HG03025 (cell line): ENCODE data around the gene SYTL5.

Experiments used
- ATAC-seq: cut with Tn5 transposase; IDR thresholded peaks from one replicate; pipeline ENCODE4 v1.9.1; 2021; ENCODE audit warnings: mild to moderate bottlenecking, moderate library complexity; ENCODE audit not compliant: unreplicated experiment, low FRiP score

The SYTL5 gene

DNA sequence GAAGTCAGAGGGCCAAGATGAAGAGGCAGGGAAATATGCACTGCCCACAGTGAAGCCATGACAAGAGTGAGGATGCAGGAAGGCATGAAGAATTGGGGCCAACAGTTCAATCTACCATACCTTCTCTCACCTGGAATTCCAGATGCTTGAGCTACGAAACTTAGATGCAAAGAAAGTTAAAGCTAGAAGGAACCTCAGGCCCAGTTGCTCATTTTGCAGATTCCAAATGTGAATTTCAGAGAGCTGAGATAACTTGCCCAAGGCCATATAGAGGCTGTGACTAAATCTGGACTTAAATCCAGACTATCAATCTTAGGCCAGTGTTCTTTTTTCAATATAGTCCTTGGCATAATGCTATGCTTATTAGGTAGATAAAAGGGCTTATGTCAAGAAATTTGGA, 121.6 kb downstream of the SYTL5 start:
- ATAC-seq = no peak

DNA sequence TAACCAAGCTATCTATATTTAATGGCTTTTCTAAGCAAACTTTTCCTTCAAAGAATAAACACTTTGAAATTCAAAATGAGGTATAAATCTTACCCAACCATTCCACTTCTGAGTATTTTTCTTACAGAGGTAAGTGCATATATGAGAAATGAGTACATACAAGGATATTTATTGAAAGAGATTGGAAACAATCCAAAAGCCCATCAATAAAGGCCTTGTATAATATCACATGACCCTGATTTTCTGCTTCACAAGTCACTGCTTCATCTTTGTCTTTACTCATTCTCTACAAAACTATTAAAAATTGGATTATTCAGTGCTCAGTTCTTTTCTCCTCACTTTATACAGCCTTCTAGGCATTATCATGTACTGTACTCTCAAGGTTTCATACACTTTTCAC, 123.0 kb downstream of the SYTL5 start:
- no peak for ATAC-seq

DNA sequence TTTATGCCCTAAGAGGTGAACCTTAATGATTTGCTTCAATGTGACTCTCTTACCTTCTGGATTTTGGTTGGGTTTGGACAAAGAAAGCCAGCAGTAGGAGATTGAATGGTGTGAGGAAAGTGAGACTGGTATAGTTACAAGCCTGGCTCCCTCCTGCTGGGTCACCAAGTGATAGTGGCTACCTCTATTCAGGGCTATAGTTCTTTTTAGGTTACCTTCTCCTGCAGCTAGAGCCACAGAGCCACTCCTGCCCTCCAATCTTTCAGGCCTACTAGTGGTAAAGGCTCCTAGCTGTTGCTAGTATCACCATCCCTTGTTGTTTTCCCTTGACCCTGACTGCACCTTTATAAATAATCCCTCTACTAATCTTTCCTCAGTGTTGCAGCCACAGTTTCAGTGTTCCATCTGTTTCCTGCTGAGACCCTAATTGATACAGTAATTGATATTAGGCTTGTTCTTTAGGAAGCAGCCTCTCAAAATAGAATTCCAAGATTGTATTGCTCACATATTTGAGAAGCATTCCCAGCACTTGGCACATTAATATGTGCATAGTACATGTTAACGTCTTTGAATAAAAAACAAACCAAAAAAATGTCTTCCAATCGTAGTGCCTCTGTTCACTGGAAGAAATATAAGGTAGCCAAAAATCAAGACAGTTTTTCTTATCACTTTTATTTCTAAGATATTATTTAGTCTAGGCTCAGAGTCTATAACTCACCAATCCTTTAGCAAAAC, 132.0 kb downstream of the SYTL5 start:
- ATAC-seq = no peak

DNA sequence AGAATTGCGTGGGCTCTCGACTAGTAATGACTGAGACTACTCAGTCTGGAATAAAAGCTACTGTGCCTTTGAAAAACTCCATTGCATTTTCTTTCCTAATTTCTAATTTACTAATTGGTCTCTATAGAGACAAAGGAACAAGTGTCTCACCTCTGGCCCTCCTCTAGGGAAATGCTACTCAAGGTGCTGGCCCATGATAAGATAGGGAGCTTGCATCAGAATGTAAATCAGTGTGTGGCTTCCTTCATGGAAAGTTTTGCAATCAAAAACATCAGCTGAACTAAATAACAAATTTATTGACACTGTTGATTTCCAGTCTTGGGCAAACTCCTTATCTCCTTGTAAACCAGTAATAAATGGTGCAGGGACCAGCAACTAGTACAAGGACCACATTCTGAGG, 132.5 kb downstream of the SYTL5 start:
- no peak for ATAC-seq

DNA sequence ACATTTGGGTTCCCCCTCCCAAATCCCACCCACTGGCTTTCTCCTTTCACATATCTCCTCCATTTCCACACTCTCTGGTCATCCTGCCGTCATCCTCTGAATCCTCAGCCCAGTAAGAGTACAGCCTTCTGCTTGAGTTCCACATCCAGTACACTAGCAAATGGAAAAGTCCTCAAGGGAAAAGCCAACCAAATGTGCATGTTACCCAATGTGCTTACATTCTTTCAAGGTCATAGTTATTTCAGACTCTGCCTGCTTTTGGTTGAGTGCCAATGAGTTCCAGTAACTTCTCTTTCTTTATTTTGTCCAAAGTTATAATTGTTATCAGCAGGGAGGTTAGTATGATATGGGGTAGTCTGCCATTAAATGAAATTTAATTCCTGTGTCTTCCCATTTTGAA, 136.3 kb downstream of the SYTL5 start:
- no peak for ATAC-seq

DNA sequence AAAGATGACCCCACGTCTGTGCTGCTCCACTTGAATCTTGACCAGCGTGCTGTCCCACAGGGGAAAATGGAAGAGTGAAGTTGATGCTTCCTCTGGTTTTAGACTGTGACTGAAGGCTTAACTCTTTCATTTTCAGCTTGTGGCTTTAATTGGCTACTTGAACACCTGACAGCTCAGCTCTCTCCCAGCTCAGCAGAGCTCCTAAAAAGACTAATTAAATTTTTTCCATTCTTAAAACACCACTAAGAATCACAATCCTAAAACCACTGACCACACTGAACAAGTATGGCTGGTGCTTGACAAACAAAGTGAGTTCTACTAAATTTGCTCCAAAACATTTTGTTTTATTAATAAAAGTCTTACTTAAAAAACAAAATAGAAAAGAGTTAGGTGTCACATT, 142.7 kb downstream of the SYTL5 start:
- no peak for ATAC-seq

DNA sequence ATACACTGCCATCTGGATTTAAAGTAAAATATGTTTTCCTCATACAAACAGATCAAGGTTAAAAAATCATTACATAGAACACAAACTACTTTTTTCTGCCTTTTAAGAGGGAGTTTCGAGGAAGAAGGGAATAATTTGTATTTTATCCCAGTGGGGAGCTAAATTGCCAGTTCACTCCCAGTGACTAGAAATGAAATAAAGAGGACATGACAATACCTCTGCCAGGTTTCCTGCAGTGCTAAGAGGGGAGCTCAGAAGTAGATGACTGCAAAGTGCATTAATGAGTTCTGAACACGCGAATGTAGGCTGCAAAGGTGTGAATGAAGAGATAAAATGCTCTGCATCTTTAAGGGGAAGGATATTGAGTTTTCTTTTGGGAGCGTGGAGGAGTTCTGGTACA, 144.6 kb downstream of the SYTL5 start:
- ATAC-seq = no peak

DNA sequence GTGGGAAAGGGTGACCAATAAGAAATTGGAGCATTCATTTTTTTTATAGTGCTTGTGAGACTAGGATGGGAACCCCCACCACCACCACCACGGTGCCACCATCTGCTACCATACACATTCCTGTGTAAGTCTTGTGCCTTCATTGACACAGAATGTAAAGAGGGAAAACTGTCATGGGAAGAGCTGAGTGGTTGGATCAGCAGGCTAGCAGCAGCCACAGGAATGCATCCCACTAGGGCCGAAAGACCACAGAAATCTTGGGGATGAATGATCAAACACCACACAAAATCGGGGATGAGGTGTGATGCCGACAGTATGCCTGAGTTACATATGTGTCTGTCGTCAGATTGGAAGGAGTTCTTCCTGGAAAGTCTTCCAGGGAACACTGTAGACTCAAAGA, 145.1 kb downstream of the SYTL5 start:
- ATAC-seq = no peak

DNA sequence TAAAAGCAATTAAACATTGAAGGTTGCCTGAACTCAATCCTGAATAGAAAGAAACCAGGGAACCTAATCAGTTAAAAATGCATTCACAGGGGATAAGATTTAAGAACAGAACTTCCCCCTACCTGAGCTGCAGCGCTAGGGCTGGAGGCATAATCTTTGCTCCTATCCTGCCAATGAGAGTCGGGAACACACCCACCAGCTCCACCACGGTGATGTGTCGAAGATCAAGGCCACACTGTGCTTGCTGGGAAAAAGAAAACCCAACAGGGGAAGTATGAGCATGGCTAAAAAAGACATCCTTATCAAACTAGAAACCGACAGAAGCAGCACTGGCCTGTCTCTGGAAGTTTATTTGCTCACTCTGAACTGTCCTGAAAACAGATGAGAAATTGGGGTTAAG, 148.0 kb downstream of the SYTL5 start:
- no peak for ATAC-seq

DNA sequence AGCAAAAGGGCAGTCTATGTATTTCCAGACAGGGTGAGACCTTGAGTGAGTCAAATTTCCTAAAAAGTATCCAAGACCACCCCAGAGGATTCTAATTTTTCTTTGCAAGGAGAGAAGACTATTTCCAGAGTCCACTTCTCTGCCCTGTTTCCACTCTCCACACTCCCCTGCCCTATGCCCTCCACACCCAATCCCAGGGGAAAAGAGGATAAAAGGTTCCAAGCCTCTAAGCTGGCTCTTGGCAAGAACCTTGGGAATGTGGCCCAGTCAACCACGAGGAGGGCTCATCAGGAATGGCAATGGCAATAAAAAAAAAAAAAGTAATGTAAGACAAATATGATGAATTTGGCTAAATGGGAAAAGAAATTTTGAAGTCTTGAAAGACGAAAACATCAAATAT, 148.5 kb downstream of the SYTL5 start:
- ATAC-seq = no peak

DNA sequence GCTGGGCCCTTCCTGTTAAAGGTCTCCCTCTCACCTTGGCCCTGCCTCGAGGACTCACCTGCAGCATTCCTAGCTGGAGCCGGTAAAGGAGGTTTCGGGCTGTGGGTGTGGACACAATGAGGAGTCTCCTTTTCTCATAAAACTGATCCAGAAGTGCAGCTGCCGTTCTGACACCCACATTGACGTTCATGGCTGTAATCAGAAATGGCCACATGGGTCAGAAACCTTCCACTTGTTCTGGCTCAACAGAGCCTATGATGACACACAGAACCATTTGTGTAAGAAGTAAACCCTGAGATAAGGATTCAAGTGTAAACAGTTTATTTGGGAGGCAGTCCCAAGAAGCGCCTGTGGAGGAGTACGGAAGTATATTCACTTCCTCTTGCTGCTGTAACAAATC, 150.5 kb downstream of the SYTL5 start:
- ATAC-seq = no peak

DNA sequence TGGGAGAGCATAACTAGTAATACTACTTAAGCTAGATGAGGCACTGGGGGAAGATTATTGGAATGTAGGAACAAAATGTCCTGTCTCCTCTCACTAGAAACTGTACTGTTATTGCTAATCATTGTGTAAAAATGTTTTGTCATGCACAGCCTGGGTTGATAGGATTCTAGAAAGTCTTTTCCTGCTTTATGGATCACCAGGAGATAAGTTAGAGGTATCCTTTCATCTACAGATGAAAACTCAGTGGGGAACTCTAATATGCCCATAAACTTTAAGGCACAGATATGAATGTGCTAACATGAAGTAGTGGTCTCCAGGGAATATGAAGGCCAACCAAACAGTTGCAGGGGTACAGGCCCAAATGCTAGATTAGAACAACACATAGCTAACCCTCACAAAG, 156.8 kb downstream of the SYTL5 start:
- ATAC-seq = no peak

DNA sequence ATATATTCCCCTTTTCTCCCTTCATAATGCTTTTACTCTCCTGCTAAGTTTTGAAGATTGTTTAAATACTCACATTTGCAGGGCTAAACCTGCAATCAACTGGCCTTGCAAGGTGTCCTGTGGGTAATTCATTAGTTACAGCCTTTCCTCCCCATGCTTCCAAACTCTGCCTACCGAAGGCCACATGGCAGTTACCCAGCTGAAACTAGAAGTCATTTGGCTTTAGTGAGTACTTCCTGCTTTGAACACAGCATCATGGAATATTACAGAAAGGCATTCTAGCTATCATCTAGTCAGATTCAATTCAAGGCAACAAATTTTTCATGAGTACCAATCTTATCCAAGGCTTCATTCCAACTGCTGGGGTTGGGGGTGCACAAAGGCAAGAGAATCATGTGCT, 158.7 kb downstream of the SYTL5 start:
- no peak for ATAC-seq

DNA sequence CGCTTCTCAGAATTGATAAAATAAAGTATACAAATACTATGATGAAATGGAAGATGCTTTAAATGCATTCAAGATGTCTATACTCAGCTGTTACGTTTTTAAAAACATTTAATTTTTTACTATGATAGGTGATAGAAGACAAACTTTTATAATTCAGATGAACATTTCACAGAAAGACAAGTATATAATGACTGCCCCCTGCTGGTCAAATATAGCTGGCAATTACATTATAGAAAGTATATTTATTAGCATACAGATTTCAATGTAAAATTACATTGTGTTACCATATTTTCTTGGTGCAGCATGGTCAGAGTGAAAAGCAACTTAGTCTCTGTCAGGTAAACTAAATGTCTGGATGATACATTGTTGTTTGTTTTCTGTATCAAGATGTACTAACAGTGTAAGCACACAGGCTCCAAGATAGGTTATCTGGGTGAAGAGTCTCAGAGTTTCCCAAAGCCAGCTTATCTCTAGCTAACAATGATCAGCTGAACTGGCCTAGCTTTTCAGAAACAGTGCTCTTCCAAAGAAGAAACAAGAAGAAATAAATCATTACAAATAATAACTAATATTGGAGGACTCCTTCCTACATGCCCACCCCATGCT, 160.2 kb downstream of the SYTL5 start:
- ATAC-seq = no peak

DNA sequence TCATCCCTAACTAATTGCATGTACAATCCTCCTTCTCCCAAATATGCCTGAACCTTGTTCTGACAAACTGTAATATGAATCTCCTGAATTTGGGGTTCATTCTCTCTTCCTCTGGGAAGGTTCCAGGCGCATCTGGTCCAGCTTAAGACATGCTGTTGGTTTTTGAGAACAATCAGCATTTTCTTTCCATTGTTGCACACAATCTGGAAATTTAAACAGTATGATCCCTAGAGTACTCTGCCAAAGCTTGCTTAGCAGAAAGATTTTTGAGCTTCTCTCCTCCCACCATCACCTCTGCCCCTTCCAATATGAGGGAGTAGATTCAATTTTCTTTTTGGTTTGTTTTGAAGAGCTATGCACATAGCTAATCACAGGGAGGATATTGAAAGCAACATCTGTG, 164.2 kb downstream of the SYTL5 start:
- no peak for ATAC-seq

DNA sequence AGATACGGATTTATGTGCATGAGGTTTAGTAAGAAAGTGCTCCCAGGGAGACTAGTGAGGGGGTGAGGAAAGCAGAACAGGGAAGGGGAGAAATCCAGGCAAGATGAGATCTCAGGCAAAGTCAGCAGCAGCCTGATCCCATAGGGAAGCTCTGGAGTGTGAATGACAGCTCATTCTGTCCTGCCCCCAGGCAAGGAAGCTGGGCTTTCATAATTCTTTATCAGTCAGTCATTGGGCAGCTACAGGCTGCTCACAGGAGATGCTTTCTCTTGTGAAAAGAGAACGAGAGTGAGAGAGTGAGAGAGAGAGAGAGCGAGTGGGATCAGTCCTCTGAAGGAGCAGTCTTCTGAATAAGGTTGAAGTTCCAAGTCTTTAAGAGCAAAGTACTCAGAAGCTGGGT, 166.2 kb downstream of the SYTL5 start:
- no peak for ATAC-seq

DNA sequence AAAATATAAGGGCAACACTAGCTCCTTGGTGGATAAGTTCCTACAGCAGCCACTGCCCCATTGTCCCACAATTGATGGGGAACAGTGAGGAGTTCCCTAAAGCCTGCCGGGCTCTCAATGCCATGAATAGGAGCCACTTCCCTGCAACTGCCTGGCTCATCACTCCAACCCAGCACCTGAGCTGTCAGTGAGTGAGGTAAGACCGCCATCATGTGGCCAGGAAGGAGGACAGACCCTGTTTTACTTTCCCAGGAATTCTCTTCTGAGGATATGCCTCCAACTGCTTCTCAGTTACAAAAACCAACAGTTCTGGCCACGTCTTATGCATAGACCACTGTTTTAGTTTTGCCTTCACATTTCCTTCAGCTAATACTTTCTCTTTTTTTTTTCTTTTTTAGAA, 168.8 kb downstream of the SYTL5 start:
- ATAC-seq = no peak

DNA sequence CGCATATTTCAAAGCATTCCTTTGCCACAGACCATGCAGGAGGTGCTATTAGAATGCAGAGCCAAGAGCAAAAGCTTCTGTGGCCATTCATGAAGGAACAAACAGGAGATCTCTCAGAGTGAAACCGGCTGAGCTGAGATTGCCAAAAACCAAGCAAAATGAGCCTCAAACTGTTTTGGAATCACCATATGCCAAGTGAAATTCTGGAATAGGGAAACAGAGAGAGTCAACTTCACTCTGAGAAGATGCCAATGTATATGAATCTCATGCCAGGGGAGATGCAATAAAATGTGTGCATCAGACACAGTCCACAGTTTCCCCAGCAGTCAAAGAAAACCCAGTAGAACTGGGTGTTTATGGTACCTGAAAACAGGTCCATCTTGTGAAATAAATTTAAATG, 172.0 kb downstream of the SYTL5 start:
- ATAC-seq = no peak
